Fibroblast of the aortic adventitia (primary cell): ENCODE data around the gene CABS1. TPM values are rescaled to one million over a fixed set of nuclear protein-coding genes. Genes with fewer than 3 reads are reported as not detected.

Experiments used
- DNase-seq: peaks from one replicate; pipeline ENCODE4 v3.0.0-alpha.2; 2010; ENCODE audit warnings: low read depth
- H3K4me3 ChIP-seq: 2 replicates; pipeline ENCODE4 v1.5.1; 2011; ENCODE audit warnings: low read depth, mild to moderate bottlenecking, control low read depth, low read length, moderate library complexity
- total RNA-seq: library from RNA; depleted of rRNA; stranded (reverse); fragments of >200 nt; gene quantifications from 2 replicates; pipeline ENCODE4 v1.2.3, GENCODE V29; 2012; ENCODE audit warnings: low replicate concordance
- TF ChIP-seq, protein P1 (sequence below): IDR thresholded peaks from 2 replicates; pipeline ENCODE4 v1.5.1; 2011; ENCODE audit warnings: mild to moderate bottlenecking, low read length, control low read depth, inconsistent platforms; ENCODE audit not compliant: insufficient read depth

Gene CABS1
- total RNA-seq, 1 donor = not detected

DNA sequence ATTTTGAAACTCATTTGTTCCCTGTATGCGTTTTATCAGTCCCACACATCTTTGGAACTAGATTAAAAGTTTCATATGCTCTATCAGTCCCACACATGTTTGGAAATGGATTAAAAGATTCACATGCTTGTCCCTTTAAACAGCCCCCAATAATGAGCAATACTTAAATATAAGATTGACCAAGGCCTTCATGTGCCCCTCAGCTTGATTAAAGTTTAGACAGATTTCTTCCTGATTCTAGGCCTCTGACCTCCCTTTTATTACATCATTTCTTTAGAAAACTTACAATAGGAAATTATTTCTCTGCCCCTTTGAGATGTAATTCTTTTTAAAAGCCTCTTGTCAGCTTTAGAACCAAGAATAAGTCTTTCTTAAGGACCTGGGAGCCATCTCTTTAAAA, 31.7 kb upstream of the CABS1 start:
- TF ChIP-seq, protein P1, sequence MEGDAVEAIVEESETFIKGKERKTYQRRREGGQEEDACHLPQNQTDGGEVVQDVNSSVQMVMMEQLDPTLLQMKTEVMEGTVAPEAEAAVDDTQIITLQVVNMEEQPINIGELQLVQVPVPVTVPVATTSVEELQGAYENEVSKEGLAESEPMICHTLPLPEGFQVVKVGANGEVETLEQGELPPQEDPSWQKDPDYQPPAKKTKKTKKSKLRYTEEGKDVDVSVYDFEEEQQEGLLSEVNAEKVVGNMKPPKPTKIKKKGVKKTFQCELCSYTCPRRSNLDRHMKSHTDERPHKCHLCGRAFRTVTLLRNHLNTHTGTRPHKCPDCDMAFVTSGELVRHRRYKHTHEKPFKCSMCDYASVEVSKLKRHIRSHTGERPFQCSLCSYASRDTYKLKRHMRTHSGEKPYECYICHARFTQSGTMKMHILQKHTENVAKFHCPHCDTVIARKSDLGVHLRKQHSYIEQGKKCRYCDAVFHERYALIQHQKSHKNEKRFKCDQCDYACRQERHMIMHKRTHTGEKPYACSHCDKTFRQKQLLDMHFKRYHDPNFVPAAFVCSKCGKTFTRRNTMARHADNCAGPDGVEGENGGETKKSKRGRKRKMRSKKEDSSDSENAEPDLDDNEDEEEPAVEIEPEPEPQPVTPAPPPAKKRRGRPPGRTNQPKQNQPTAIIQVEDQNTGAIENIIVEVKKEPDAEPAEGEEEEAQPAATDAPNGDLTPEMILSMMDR = no peak
- H3K4me3 ChIP-seq = no peak overlapping the region
- no peak for DNase-seq

DNA sequence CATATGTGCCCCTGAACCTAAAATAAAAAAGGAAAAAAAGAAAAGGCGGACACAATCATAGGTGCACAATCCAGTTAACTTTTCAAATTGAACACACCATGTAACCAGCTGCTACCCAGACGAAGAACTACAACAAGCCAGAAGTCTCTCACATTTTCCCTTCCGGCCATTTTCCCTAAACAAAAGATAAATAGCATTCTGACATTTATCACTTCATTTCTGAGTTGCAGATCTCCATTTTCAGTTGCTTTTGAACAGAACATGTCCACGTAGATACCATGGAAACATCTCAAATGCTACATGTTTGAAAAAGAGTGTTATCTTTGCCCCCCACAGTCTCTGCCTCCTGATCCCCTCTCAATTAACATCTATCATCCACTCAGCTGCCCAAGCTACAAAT, 29.2 kb upstream of the CABS1 start:
- DNase-seq = no peak
- TF ChIP-seq, protein P1 = no peak
- H3K4me3 ChIP-seq = no peak overlapping the region

DNA sequence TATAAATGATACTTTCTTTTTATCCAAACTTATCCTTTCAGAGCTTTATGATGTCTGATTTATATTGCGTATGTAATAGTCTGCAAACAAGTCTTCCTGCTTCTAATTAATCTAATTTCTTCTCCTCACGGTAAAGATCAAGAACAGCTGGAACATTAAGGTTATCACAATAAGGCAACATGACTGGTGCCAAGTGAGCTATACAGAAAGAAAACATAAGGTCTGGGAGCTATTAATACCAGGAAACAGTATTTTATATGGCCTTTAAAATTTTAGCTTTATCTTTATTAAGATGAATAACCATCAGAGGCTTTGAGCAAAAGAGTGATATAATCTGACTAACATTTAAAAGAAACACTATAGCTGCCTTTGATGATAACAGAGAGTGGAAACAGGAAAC, 28.7 kb upstream of the CABS1 start:
- DNase-seq = no peak
- H3K4me3 ChIP-seq = no peak overlapping the region

DNA sequence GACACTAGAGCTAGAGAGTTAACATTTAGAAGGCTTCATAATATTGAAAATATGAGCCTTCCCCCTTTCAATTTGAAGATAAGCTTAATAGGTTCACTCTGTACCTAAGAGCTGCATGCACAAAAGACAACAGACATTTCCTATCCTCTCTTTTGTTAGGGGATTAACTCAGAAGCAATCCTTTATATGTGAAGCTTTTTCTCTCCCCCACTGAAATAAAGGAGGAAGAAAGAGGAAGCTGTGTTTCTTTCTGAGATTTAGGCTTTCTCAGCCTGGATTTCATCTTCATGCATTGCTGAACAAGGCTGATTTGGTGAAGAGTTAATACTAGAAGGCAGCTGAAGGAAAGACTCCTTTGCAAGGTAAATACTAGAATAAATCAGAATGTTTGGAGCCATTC, 21.0 kb upstream of the CABS1 start:
- no peak overlapping the region for H3K4me3 ChIP-seq
- no peak for DNase-seq
- TF ChIP-seq, protein P1 = no peak

More for the DNA sequence above, 28.7 kb upstream of the CABS1 start:
- TF ChIP-seq, protein P1 = no peak

DNA sequence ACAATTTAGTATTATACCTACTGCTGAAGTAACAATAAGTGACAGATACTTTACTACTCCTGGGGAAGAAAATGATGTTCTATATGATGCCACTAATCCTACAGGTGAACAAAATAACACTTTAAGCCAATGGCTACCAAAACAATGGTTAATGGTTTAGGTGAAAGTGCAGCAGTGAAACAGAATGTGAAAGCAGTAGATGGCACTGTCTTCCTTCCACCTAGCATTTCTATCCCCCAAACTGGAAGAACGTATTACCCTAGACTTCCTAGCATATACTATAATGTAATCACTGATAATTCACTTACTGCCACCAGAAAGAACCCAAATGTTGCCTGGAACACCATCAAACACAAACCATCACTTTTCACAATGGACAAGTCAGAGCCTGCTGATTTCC, 18.9 kb upstream of the CABS1 start:
- H3K4me3 ChIP-seq = no peak overlapping the region
- no peak for DNase-seq
- TF ChIP-seq, protein P1 = no peak

DNA sequence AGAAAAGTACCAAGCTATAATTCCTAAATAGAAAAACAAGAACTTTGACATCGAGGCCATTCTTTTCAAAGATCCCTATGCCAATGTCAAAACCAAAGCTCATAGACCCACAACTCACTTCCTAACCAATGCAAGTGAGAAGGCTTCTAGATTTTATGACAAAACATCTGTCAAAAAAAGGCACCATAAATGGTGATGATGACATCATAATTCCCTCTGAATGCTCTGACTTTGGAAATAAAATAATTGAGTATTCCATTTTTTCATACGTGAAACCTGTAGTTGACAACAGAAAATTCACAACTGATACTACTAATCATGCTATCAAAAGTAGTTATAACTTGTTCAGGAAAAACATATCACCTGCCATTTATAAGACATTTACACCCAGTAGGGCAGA, 8.7 kb upstream of the CABS1 start:
- TF ChIP-seq, protein P1 = no peak
- no peak overlapping the region for H3K4me3 ChIP-seq
- DNase-seq = no peak

DNA sequence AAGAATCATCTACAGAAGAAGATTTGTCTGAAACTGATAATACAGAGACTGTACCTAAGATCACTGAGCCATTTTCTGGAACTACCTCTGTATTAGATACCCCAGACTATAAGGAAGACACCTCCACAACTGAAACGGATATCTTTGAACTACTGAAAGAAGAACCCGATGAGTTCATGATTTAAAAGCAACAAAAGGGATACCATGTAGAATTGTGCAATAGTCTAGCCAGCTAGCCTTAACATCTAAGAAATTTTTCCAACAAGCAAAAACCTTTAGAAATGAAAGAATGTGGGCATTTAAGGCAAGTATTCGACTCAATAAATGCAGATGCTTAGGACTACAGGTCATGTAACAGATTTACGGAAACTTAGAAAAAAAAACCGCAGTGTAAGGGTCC, 1.3 kb downstream of the CABS1 start:
- DNase-seq = no peak
- TF ChIP-seq, protein P1 = no peak
- H3K4me3 ChIP-seq = no peak overlapping the region
